ENCODE measurements around the gene FBXL7. TPM values are rescaled to one million over a fixed set of nuclear protein-coding genes. Genes with fewer than 3 reads are reported as not detected.

FBXL7 gene
- total RNA-seq, 1 experiment from 2014 or later, result not detected

GRCh38 chr5:15501091-15501791 lies 1.3 kb downstream of the FBXL7 start:
- TF ChIP-seq TCF7L2 (IDR thresholded peaks at IDR 0.05; ENCODE audit: low read depth, low read length), result no peak
- Histone ChIP-seq H3K36me3 (ENCODE audit: control insufficient read depth, insufficient read depth, low read length) (no peaks in the 10 kb centered on the region), H3K4me1 (ENCODE audit: control insufficient read depth, insufficient read depth, low read length) (no peaks in the 10 kb centered on the region), H3K4me3 (ENCODE audit: low read depth in 2 of 2, low read length in 2 of 2) (peak overlapping the region in 1 of 2 experiments; percentile 41; a peak in 1 of 4 replicates), H3K27me3 (ENCODE audit: control insufficient read depth, insufficient read depth, low read length) (no peaks in the 10 kb centered on the region; the same call in 1 of the 2 replicates), H3K27ac (ENCODE audit: low read length) (no peak overlapping the region), H3K9me3 (ENCODE audit: control insufficient read depth, insufficient read depth, low read depth, low read length) (no peaks in the 10 kb centered on the region)
- in situ Hi-C loops (cut with HindIII; ENCODE audit: low pct_unique_long_range_greater_than_20kb, low sequenced_read_pairs) (no loop called here), intact Hi-C loops (cut with micrococcal nuclease; ENCODE audit: unreplicated experiment) (no loop called here)
- no peak for ATAC-seq
- BruUV-seq (replicated peaks), result no TSS peak
- ChIA-PET POLR2A (no interaction called here), CTCF (no interaction called here)
- no peak for DNase-seq (ENCODE audit: low read depth, low spot score)

GRCh38 chr5:15502208-15502607 lies 2.2 kb downstream of the FBXL7 start:
- DNase-seq (ENCODE audit: low read depth, low spot score) (no peak), ATAC-seq (no peak)
- Histone ChIP-seq H3K9me3 (ENCODE audit: control insufficient read depth, insufficient read depth, low read depth, low read length) (no peaks in the 10 kb centered on the region), H3K27me3 (ENCODE audit: control insufficient read depth, insufficient read depth, low read length) (no peaks in the 10 kb centered on the region; the same call in 1 of the 2 replicates), H3K27ac (ENCODE audit: low read length) (no peak overlapping the region), H3K4me3 (ENCODE audit: low read depth in 2 of 2, low read length in 2 of 2) (no peak overlapping the region), H3K4me1 (ENCODE audit: control insufficient read depth, insufficient read depth, low read length) (no peaks in the 10 kb centered on the region), H3K36me3 (ENCODE audit: control insufficient read depth, insufficient read depth, low read length) (no peaks in the 10 kb centered on the region)
- no TSS peak for BruUV-seq (replicated peaks)
- no peak for TF ChIP-seq SIN3A (IDR thresholded peaks at IDR 0.05; ENCODE audit: borderline replicate concordance, insufficient read depth, low read depth, low read length)
- no peak for TF ChIP-seq CTCF (IDR thresholded peaks at IDR 0.05)
- TF ChIP-seq TCF7L2 (IDR thresholded peaks at IDR 0.05; ENCODE audit: low read depth, low read length), result no peak
- no peak for TF ChIP-seq REST (IDR thresholded peaks at IDR 0.05; ENCODE audit: insufficient read depth in 1 of 2, low read depth in 2 of 2, low read length in 1 of 2)
- TF ChIP-seq POLR2AphosphoS5 (IDR thresholded peaks at IDR 0.05; ENCODE audit: low read depth, low read length), result no peak
- ChIA-PET CTCF (no interaction called here), POLR2A (interaction anchor here (0.5 kb wide), 1 partner anchor 1589 kb away, joined by 10 read pairs; no protein-coding TSS in a partner anchor)
- intact Hi-C loops (cut with micrococcal nuclease; ENCODE audit: unreplicated experiment) (no loop called here), in situ Hi-C loops (cut with HindIII; ENCODE audit: low pct_unique_long_range_greater_than_20kb, low sequenced_read_pairs) (no loop called here)

- Histone ChIP-seq H3K4me3 (ENCODE audit: low read depth in 2 of 2, low read length in 2 of 2) (no peak overlapping the region), H3K27ac (ENCODE audit: low read length) (no peak overlapping the region), H3K4me1 (ENCODE audit: control insufficient read depth, insufficient read depth, low read length) (no peaks in the 10 kb centered on the region), H3K36me3 (ENCODE audit: control insufficient read depth, insufficient read depth, low read length) (no peaks in the 10 kb centered on the region), H3K9me3 (ENCODE audit: control insufficient read depth, insufficient read depth, low read depth, low read length) (no peaks in the 10 kb centered on the region), H3K27me3 (ENCODE audit: control insufficient read depth, insufficient read depth, low read length) (no peaks in the 10 kb centered on the region)
- intact Hi-C loops (cut with micrococcal nuclease; ENCODE audit: unreplicated experiment) (no loop called here), in situ Hi-C loops (cut with HindIII; ENCODE audit: low pct_unique_long_range_greater_than_20kb, low sequenced_read_pairs) (no loop called here)
- BruUV-seq (replicated peaks), result no TSS peak
- ATAC-seq (no peak), DNase-seq (ENCODE audit: low read depth, low spot score) (no peak)
- TF ChIP-seq CTCF (IDR thresholded peaks at IDR 0.05) (no peak), TCF7L2 (IDR thresholded peaks at IDR 0.05; ENCODE audit: low read depth, low read length) (no peak), POLR2AphosphoS5 (IDR thresholded peaks at IDR 0.05; ENCODE audit: low read depth, low read length) (no peak), REST (IDR thresholded peaks at IDR 0.05; ENCODE audit: insufficient read depth in 1 of 2, low read depth in 2 of 2, low read length in 1 of 2) (no peak), SIN3A (IDR thresholded peaks at IDR 0.05; ENCODE audit: borderline replicate concordance, insufficient read depth, low read depth, low read length) (no peak)
- ChIA-PET POLR2A (no interaction called here), CTCF (no interaction called here)
Measured at GRCh38 chr5:15506146-15506545, 6.2 kb downstream of the FBXL7 start.

Data from Panc1 (cell line).